ENCODE data around the gene TNFAIP6. TPM values are rescaled to one million over a fixed set of nuclear protein-coding genes. Genes with fewer than 3 reads are reported as not detected.
A peak's percentile ranks its signal among the peaks of the same experiment; 100 is the strongest.
"Not testable (repeated sequence)": the region's sequence is repeated elsewhere in the genome, so short reads cannot be mapped to it uniquely, and the experiment has no call there.

TNFAIP6 gene, protein sequence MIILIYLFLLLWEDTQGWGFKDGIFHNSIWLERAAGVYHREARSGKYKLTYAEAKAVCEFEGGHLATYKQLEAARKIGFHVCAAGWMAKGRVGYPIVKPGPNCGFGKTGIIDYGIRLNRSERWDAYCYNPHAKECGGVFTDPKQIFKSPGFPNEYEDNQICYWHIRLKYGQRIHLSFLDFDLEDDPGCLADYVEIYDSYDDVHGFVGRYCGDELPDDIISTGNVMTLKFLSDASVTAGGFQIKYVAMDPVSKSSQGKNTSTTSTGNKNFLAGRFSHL
- polyA plus RNA-seq (2013, experiment 1 of 2): 0.06 TPM
- not detected for polyA plus RNA-seq (2013, experiment 2 of 2)

DNA sequence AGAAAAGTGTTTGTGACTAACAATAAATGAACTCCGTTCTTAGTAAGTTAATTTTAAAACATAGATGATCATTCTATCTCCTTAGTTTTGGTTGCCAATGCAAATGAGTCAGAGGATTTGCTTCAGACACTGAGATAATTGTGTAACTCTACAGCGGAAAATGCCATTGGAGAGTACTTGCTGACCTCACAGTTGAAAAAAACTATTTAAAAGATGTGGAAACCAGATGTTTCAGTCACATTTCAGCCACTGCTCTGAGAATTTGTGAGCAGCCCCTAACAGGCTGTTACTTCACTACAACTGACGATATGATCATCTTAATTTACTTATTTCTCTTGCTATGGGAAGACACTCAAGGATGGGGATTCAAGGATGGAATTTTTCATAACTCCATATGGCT, at the start of gene TNFAIP6:
TSS of gene TNFAIP6 (plus strand) at position 234 of the 400 bp plus-strand sequence. CDS start at position 309, 75 bp downstream.
- no CpG with 5 or more reads among the region's 3 CpGs for whole genome bisulfite sequencing, 2 donors (ENCODE audit: extremely low coverage in 2 of 2, insufficient read length in 2 of 2, insufficient replicate concordance in 1 of 2)

GRCh38 chr2:151310313-151310712, 47.1 kb upstream of the TNFAIP6 start:
- not testable (repeated sequence) for H3K18ac ChIP-seq (ENCODE audit: low read length); H3K4me3 ChIP-seq (ENCODE audit: low read length in 2 of 2); H3K9me3 ChIP-seq (replicated peaks in 1 of 2; ENCODE audit: control insufficient read depth in 2 of 2, insufficient read depth in 1 of 2, low read depth in 1 of 2, low read length in 2 of 2); H3K9ac ChIP-seq (ENCODE audit: low read depth, low read length, poor library complexity); H3K23ac ChIP-seq (ENCODE audit: low read depth, low read length, poor library complexity); H3K14ac ChIP-seq (ENCODE audit: low read length); H3K4me1 ChIP-seq (ENCODE audit: control insufficient read depth in 2 of 2, insufficient read depth in 1 of 2, low read depth in 1 of 2, low read length in 2 of 2); H4K91ac ChIP-seq (ENCODE audit: low read depth, low read length, poor library complexity); H3K27ac ChIP-seq (replicated peaks; ENCODE audit: low read length); H2BK15ac ChIP-seq (ENCODE audit: low read length); H3K4me2 ChIP-seq (ENCODE audit: insufficient read depth, low read length, poor library complexity, severe bottlenecking); DNase-seq (ENCODE audit: low spot score); H3K4ac ChIP-seq (ENCODE audit: low read length); H4K8ac ChIP-seq (ENCODE audit: low read depth, low read length); H2BK5ac ChIP-seq (ENCODE audit: low read length); H2AK5ac ChIP-seq (ENCODE audit: low read depth, low read length); H3K36me3 ChIP-seq (replicated peaks in 1 of 2; ENCODE audit: control insufficient read depth in 2 of 2, insufficient read depth in 2 of 2, low read length in 2 of 2); H2AFZ ChIP-seq (ENCODE audit: low read length); H3K79me1 ChIP-seq (ENCODE audit: low read depth, low read length); H2BK120ac ChIP-seq (ENCODE audit: low read depth, low read length); H2BK12ac ChIP-seq (ENCODE audit: low read length); H3K27me3 ChIP-seq (ENCODE audit: control insufficient read depth in 3 of 3, insufficient read depth in 3 of 3, low read depth in 1 of 3, low read length in 3 of 3)
- no CpG with 5 or more reads among the region's 6 CpGs for WGBS, 2 donors (ENCODE audit: extremely low coverage in 2 of 2, insufficient read length in 2 of 2, insufficient replicate concordance in 1 of 2)

More for the DNA sequence above, at the start of gene TNFAIP6:
- no peak within 1 kb of the TSS for H3K14ac ChIP-seq (ENCODE audit: low read length)
- no peak within 1 kb of the TSS for H3K4me2 ChIP-seq (ENCODE audit: insufficient read depth, low read length, poor library complexity, severe bottlenecking)
- H2BK120ac ChIP-seq (ENCODE audit: low read depth, low read length): no peak within 1 kb of the TSS
- no peaks in the 10 kb centered on the region for H3K9me3 ChIP-seq (replicated peaks in 1 of 2; ENCODE audit: control insufficient read depth in 2 of 2, insufficient read depth in 1 of 2, low read depth in 1 of 2, low read length in 2 of 2)
- DNase-seq (ENCODE audit: low spot score): no peak
- no peak within 1 kb of the TSS for H3K23ac ChIP-seq (ENCODE audit: low read depth, low read length, poor library complexity)
- H2AK5ac ChIP-seq (ENCODE audit: low read depth, low read length): no peak within 1 kb of the TSS
- H3K79me1 ChIP-seq (ENCODE audit: low read depth, low read length): no peaks in the 10 kb centered on the region
- H3K4ac ChIP-seq (ENCODE audit: low read length): no peak within 1 kb of the TSS
- no peaks in the 10 kb centered on the region for H3K4me1 ChIP-seq (ENCODE audit: control insufficient read depth in 2 of 2, insufficient read depth in 1 of 2, low read depth in 1 of 2, low read length in 2 of 2)
- H2BK5ac ChIP-seq (ENCODE audit: low read length): no peak within 1 kb of the TSS
- no peak within 1 kb of the TSS for H3K4me3 ChIP-seq (ENCODE audit: low read length in 2 of 2)
- H2AFZ ChIP-seq (ENCODE audit: low read length): no peak within 1 kb of the TSS
- no peak within 1 kb of the TSS for H3K27ac ChIP-seq (replicated peaks; ENCODE audit: low read length)
- no peak within 1 kb of the TSS for H3K9ac ChIP-seq (ENCODE audit: low read depth, low read length, poor library complexity)
- no peak within 1 kb of the TSS for H2BK15ac ChIP-seq (ENCODE audit: low read length)
- H4K91ac ChIP-seq (ENCODE audit: low read depth, low read length, poor library complexity): no peak within 1 kb of the TSS
- no peak within 1 kb of the TSS for H3K18ac ChIP-seq (ENCODE audit: low read length)
- H4K8ac ChIP-seq (ENCODE audit: low read depth, low read length): no peak within 1 kb of the TSS
- no peaks in the 10 kb centered on the region for H3K27me3 ChIP-seq (ENCODE audit: control insufficient read depth in 3 of 3, insufficient read depth in 3 of 3, low read depth in 1 of 3, low read length in 3 of 3)
- no peaks in the 10 kb centered on the region for H3K36me3 ChIP-seq (replicated peaks in 1 of 2; ENCODE audit: control insufficient read depth in 2 of 2, insufficient read depth in 2 of 2, low read length in 2 of 2)
- no peak within 1 kb of the TSS for H2BK12ac ChIP-seq (ENCODE audit: low read length)

DNA sequence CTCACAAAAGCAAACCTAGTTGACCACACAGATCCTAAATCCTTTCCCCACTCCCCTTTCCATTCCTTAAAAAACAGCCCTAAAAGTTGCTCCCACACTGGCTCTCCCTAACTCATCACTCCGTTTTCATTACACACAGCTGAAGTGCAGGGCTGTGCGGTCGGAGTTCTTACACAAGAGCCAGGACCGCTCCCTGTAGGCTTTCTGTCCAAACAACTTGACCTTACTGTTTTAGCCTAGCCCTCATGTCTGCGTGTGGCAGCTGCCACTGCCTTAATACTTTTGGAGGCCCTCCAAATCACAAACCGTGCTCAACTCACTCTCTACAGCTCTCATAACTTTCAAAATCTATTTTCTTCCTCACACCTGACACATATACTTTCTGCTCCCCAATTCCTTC, 45.0 kb upstream of the TNFAIP6 start:
- H2AFZ ChIP-seq (ENCODE audit: low read length); H3K36me3 ChIP-seq (replicated peaks in 1 of 2; ENCODE audit: control insufficient read depth in 2 of 2, insufficient read depth in 2 of 2, low read length in 2 of 2); H3K79me1 ChIP-seq (ENCODE audit: low read depth, low read length); H2AK5ac ChIP-seq (ENCODE audit: low read depth, low read length); H3K14ac ChIP-seq (ENCODE audit: low read length); H3K4me3 ChIP-seq (ENCODE audit: low read length in 2 of 2); H2BK120ac ChIP-seq (ENCODE audit: low read depth, low read length); H2BK12ac ChIP-seq (ENCODE audit: low read length); H3K23ac ChIP-seq (ENCODE audit: low read depth, low read length, poor library complexity); H3K18ac ChIP-seq (ENCODE audit: low read length); DNase-seq (ENCODE audit: low spot score); H4K91ac ChIP-seq (ENCODE audit: low read depth, low read length, poor library complexity); H2BK15ac ChIP-seq (ENCODE audit: low read length); H3K9ac ChIP-seq (ENCODE audit: low read depth, low read length, poor library complexity); H2BK5ac ChIP-seq (ENCODE audit: low read length); H3K27ac ChIP-seq (replicated peaks; ENCODE audit: low read length); H3K4me1 ChIP-seq (ENCODE audit: control insufficient read depth in 2 of 2, insufficient read depth in 1 of 2, low read depth in 1 of 2, low read length in 2 of 2); H3K27me3 ChIP-seq (ENCODE audit: control insufficient read depth in 3 of 3, insufficient read depth in 3 of 3, low read depth in 1 of 3, low read length in 3 of 3); H3K9me3 ChIP-seq (replicated peaks in 1 of 2; ENCODE audit: control insufficient read depth in 2 of 2, insufficient read depth in 1 of 2, low read depth in 1 of 2, low read length in 2 of 2); H3K4me2 ChIP-seq (ENCODE audit: insufficient read depth, low read length, poor library complexity, severe bottlenecking); H3K4ac ChIP-seq (ENCODE audit: low read length); H4K8ac ChIP-seq (ENCODE audit: low read depth, low read length): not testable (repeated sequence)
- WGBS, 2 donors (ENCODE audit: extremely low coverage in 2 of 2, insufficient read length in 2 of 2, insufficient replicate concordance in 1 of 2): no CpG with 5 or more reads among the region's 6 CpGs

DNA sequence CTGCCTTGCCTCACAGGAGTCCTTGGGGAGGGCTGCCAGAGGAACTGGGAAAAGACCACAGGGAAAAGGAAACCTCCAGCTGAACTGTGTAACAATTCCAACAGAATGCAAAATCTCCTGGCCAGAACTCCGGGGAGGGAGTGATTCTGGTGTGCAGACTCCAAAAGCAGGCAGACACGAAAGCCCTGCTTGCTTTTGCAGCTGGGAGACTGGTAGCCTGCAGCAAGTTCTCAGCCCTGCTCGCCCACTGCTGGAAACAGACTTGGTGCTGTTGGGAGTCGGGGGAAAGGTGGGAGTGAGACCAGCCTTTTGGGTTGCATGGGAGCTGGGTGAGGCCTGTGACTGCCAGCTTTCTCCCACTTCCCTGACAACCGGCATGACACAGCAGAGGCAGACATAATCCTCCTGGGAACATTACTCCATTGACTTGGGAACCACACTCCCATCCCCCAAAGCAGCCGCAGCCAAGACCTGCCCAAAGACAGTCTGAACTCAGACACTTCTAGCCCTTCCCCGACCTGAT, 42.0 kb upstream of the TNFAIP6 start:
- no peak overlapping the region for H4K91ac ChIP-seq (ENCODE audit: low read depth, low read length, poor library complexity)
- no peak overlapping the region for H2BK15ac ChIP-seq (ENCODE audit: low read length)
- no peak overlapping the region for H3K23ac ChIP-seq (ENCODE audit: low read depth, low read length, poor library complexity)
- DNase-seq (ENCODE audit: low spot score): no peak
- H2BK5ac ChIP-seq (ENCODE audit: low read length): no peak overlapping the region
- no peak overlapping the region for H3K14ac ChIP-seq (ENCODE audit: low read length)
- WGBS, 2 donors (ENCODE audit: extremely low coverage in 2 of 2, insufficient read length in 2 of 2, insufficient replicate concordance in 1 of 2): no CpG with 5 or more reads among the region's 7 CpGs
- H2BK12ac ChIP-seq (ENCODE audit: low read length): no peak overlapping the region
- no peaks in the 10 kb centered on the region for H3K79me1 ChIP-seq (ENCODE audit: low read depth, low read length)
- H3K9ac ChIP-seq (ENCODE audit: low read depth, low read length, poor library complexity): no peak overlapping the region
- H2AK5ac ChIP-seq (ENCODE audit: low read depth, low read length): no peak overlapping the region
- H3K4me1 ChIP-seq (ENCODE audit: control insufficient read depth in 2 of 2, insufficient read depth in 1 of 2, low read depth in 1 of 2, low read length in 2 of 2): peaks cover 0 to 7% of the 10 kb centered on the region in 2 donors
- no peak overlapping the region for H3K4me3 ChIP-seq (ENCODE audit: low read length in 2 of 2)
- peak overlapping the region; percentile 41 for H3K18ac ChIP-seq (ENCODE audit: low read length)
- H3K36me3 ChIP-seq (replicated peaks in 1 of 2; ENCODE audit: control insufficient read depth in 2 of 2, insufficient read depth in 2 of 2, low read length in 2 of 2): no peaks in the 10 kb centered on the region
- H3K4me2 ChIP-seq (ENCODE audit: insufficient read depth, low read length, poor library complexity, severe bottlenecking): no peak overlapping the region
- H3K4ac ChIP-seq (ENCODE audit: low read length): no peak overlapping the region
- H3K27ac ChIP-seq (replicated peaks; ENCODE audit: low read length): no peak overlapping the region
- H4K8ac ChIP-seq (ENCODE audit: low read depth, low read length): peak overlapping the region; percentile 45
- H3K9me3 ChIP-seq (replicated peaks in 1 of 2; ENCODE audit: control insufficient read depth in 2 of 2, insufficient read depth in 1 of 2, low read depth in 1 of 2, low read length in 2 of 2): no peaks in the 10 kb centered on the region
- H2BK120ac ChIP-seq (ENCODE audit: low read depth, low read length): peak overlapping the region; percentile 14
- H2AFZ ChIP-seq (ENCODE audit: low read length): peak overlapping the region; percentile 50
- no peaks in the 10 kb centered on the region for H3K27me3 ChIP-seq (ENCODE audit: control insufficient read depth in 3 of 3, insufficient read depth in 3 of 3, low read depth in 1 of 3, low read length in 3 of 3)
